H1 (cell line): ENCODE measurements around the gene POLH.

Experiments
- CEBPB ChIP-seq: IDR thresholded peaks from 2 replicates; pipeline ENCODE4 v1.6.1; 2012; ENCODE audit warnings: low read depth, low read length
- CREB1 ChIP-seq: IDR thresholded peaks from 2 replicates; pipeline ENCODE4 v1.6.1; 2012; ENCODE audit warnings: inconsistent platforms
- EGR1 ChIP-seq: IDR thresholded peaks from 2 replicates; pipeline ENCODE4 v1.6.1; 2011; ENCODE audit warnings: low read depth, low read length, borderline replicate concordance
- SIN3A ChIP-seq, 2 experiments: IDR thresholded peaks in 1 of 2; conservative IDR thresholded peaks in 1 of 2; 2 replicates each; pipeline ENCODE4 v1.6.1; 2011 to 2012; ENCODE audit warnings: low read length in 2 of 2, improper control_type of control experiment in 1 of 2, low read depth in 1 of 2, mild to moderate bottlenecking in 1 of 2
- SP1 ChIP-seq: IDR thresholded peaks from 2 replicates; pipeline ENCODE4 v1.6.1; 2011; ENCODE audit warnings: low read depth, low read length
- TF ChIP-seq, protein P1 (sequence below), 3 experiments: IDR thresholded peaks; 1 replicate in 2 of 3; 2 replicates in 1 of 3; pipeline versions ENCODE4 v1.5.1 to v1.6.1; 2011; ENCODE audit warnings: low read length in 3 of 3, mild to moderate bottlenecking in 3 of 3, inconsistent platforms in 2 of 3, low read depth in 1 of 3, moderate library complexity in 1 of 3; ENCODE audit not compliant: insufficient read depth in 1 of 3; ENCODE audit errors: control extremely low read depth in 1 of 3
- TF ChIP-seq, protein P2 (sequence below): IDR thresholded peaks from 2 replicates; pipeline ENCODE4 v1.6.1; 2012; ENCODE audit warnings: low read length, inconsistent platforms

GRCh38 chr6:43610431-43610830, 34.4 kb downstream of the POLH start:
- no peak for TF ChIP-seq CEBPB
- TF ChIP-seq, protein P1, sequence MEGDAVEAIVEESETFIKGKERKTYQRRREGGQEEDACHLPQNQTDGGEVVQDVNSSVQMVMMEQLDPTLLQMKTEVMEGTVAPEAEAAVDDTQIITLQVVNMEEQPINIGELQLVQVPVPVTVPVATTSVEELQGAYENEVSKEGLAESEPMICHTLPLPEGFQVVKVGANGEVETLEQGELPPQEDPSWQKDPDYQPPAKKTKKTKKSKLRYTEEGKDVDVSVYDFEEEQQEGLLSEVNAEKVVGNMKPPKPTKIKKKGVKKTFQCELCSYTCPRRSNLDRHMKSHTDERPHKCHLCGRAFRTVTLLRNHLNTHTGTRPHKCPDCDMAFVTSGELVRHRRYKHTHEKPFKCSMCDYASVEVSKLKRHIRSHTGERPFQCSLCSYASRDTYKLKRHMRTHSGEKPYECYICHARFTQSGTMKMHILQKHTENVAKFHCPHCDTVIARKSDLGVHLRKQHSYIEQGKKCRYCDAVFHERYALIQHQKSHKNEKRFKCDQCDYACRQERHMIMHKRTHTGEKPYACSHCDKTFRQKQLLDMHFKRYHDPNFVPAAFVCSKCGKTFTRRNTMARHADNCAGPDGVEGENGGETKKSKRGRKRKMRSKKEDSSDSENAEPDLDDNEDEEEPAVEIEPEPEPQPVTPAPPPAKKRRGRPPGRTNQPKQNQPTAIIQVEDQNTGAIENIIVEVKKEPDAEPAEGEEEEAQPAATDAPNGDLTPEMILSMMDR (IDR thresholded peaks at IDR 0.05; ENCODE audit: control extremely low read depth in 1 of 3, insufficient read depth in 1 of 3, low read depth in 1 of 3, low read length in 3 of 3): no peak
- no peak for TF ChIP-seq SP1
- no peak for TF ChIP-seq EGR1
- TF ChIP-seq, protein P2, sequence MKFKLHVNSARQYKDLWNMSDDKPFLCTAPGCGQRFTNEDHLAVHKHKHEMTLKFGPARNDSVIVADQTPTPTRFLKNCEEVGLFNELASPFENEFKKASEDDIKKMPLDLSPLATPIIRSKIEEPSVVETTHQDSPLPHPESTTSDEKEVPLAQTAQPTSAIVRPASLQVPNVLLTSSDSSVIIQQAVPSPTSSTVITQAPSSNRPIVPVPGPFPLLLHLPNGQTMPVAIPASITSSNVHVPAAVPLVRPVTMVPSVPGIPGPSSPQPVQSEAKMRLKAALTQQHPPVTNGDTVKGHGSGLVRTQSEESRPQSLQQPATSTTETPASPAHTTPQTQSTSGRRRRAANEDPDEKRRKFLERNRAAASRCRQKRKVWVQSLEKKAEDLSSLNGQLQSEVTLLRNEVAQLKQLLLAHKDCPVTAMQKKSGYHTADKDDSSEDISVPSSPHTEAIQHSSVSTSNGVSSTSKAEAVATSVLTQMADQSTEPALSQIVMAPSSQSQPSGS: no peak
- TF ChIP-seq CREB1: no peak
- no peak for TF ChIP-seq SIN3A (conservative IDR thresholded peaks at IDR 0.05 in 1 of 2, IDR thresholded peaks at IDR 0.05 in 1 of 2; ENCODE audit: low read depth in 1 of 2, low read length in 2 of 2)
